ENCODE data around the gene ITCH. TPM values are rescaled to one million over a fixed set of nuclear protein-coding genes. Genes with fewer than 3 reads are reported as not detected.

The ITCH gene
- total RNA-seq, 2 donors from 2014 or later: 22.4 to 24.4 TPM

GRCh38 chr20:34331838-34332237 lies 31.2 kb upstream of the ITCH start:
- intact Hi-C loops (cut with DNase I): no loop called here
- WGBS, 2 donors: 92% methylated on average over 7 of the region's 7 CpGs
- H3K27ac ChIP-seq: no peak overlapping the region
- TF ChIP-seq POLR2A (IDR thresholded peaks at IDR 0.05) (no peak), CTCF (IDR thresholded peaks at IDR 0.05) (no peak)
- DNase-seq (no peak), ATAC-seq (no peak)
- no peaks in the 10 kb centered on the region for H3K4me1 ChIP-seq
- H3K4me3 ChIP-seq: no peak overlapping the region
- H3K9me3 ChIP-seq: no peaks in the 10 kb centered on the region
- no peaks in the 10 kb centered on the region for H3K36me3 ChIP-seq (replicated peaks in 1 of 2; ENCODE audit: insufficient read depth in 1 of 2, low read depth in 2 of 2)
- no peaks in the 10 kb centered on the region for H3K27me3 ChIP-seq

DNA sequence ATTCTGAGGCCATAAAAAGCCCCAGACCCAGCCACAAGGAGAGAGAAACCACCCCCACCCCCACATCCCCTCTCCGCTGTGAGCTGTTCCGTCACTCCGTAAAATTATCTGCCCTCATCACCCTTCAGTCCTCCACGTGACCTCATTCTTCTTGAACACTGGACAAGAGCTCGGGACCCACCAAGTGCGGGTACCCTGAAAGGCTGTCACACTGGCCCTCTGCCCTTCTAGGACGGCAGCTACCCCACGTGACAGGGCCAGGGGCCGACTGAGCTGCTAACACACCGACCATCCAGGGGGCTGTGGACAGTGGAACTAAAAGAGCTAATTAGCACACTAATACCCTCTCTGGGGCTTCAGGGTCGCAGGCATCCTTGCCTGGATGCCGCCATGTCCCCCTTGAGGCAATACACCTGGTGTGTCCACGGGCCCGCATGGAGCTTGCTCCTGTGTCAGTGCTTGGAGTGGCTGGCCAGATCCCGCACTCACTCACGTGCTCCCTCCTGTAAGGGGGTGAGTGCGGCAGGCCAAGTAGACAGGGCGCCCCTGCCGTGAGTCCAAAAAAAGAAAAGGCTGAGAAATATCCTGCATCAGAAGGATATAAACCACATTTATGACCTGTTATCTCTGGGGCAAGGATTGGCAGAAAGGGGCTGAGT lies 30.7 kb upstream of the ITCH start:
- Histone ChIP-seq H3K9me3 (no peaks in the 10 kb centered on the region), H3K36me3 (replicated peaks in 1 of 2; ENCODE audit: insufficient read depth in 1 of 2, low read depth in 2 of 2) (no peaks in the 10 kb centered on the region), H3K27me3 (no peaks in the 10 kb centered on the region), H3K27ac (no peak overlapping the region), H3K4me1 (no peaks in the 10 kb centered on the region), H3K4me3 (no peak overlapping the region)
- DNase-seq (no peak), ATAC-seq (no peak)
- WGBS, 2 donors: 90 to 91% methylated on average over 19 of the region's 19 CpGs
- intact Hi-C loops (cut with DNase I): no loop called here
- TF ChIP-seq POLR2A (IDR thresholded peaks at IDR 0.05) (no peak), CTCF (IDR thresholded peaks at IDR 0.05) (no peak)

DNA sequence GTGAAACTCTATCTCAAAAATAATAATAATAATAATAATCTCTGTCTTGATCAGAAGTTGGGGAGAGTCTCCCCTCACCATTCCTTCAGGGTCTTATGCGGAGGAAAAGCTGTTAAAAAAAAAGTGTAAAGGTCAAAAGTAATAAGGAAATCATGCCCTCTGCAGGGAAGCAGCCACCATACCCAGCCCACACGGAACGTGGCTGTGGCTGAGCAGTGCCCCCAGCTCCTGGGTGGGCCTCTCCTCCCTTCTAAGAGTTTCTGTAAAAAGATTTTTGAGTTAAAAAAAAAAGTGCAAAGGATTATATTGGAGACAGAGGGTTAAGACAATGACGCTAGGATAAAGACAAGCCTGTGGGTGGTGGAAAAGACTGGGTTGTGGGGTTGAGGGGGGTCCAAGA lies 29.3 kb upstream of the ITCH start:
- no peaks in the 10 kb centered on the region for H3K27me3 ChIP-seq
- intact Hi-C loops (cut with DNase I): no loop called here
- DNase-seq (no peak), ATAC-seq (no peak)
- no peak overlapping the region for H3K27ac ChIP-seq
- 84 to 88% methylated on average over 4 of the region's 4 CpGs for WGBS, 2 donors
- no peak for TF ChIP-seq CTCF (IDR thresholded peaks at IDR 0.05)
- H3K4me3 ChIP-seq: no peak overlapping the region
- no peaks in the 10 kb centered on the region for H3K4me1 ChIP-seq
- H3K36me3 ChIP-seq (replicated peaks in 1 of 2; ENCODE audit: insufficient read depth in 1 of 2, low read depth in 2 of 2): no peaks in the 10 kb centered on the region
- H3K9me3 ChIP-seq: no peaks in the 10 kb centered on the region

DNA sequence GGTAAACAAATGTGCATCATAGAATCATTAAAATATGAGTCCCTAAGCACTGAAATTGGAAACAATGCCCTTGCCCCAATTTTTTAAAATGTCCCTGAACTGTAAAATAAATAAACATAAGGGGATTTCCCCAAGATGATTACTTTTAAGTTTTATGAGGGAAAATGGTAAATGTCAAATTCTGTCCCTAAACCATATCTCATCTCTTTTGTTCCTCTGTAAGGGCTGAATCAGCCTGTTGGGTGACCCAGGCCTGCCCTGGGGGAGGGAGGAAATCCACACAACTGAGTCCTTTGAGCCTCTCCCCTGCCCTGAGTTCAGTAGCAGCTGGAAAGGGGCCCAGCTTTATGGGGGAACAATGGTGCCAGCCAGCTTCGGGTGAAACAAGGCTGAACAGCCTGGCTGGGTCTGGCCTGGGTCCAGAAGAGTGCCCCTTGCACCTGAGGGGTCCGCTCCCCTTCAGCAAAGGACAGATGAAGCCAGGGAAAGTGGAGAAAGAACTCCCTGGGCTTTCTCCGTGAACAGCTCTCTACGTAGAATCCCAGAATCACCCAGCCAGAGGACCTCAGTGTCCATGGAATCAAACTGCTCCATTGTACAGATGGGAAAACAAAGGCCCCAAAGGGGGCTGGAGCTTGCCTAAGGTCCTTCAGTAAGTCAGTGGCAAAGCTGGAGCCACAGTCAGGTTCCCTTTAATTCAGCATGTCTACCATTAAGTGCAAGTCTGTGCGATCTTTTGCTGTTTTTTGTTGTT lies 28.2 kb upstream of the ITCH start:
- no peak overlapping the region for H3K4me3 ChIP-seq
- intact Hi-C loops (cut with DNase I): no loop called here

More for the DNA sequence above, 28.2 kb upstream of the ITCH start:
- WGBS, 2 donors: 80 to 93% methylated on average over 3 to 5 of the region's 5 CpGs
- H3K9me3 ChIP-seq: no peaks in the 10 kb centered on the region
- no peaks in the 10 kb centered on the region for H3K4me1 ChIP-seq
- H3K27ac ChIP-seq: no peak overlapping the region
- ATAC-seq (no peak), DNase-seq (no peak)
- TF ChIP-seq POLR2A (IDR thresholded peaks at IDR 0.05) (no peak), CTCF (IDR thresholded peaks at IDR 0.05) (no peak)
- no peaks in the 10 kb centered on the region for H3K36me3 ChIP-seq (replicated peaks in 1 of 2; ENCODE audit: insufficient read depth in 1 of 2, low read depth in 2 of 2)
- H3K27me3 ChIP-seq: no peaks in the 10 kb centered on the region

Data from body of pancreas (tissue), 4 donors.